Measurements from ENCODE around the gene RAD51B.

GRCh38 chr14:68593806-68594536 is 774.4 kb downstream of the RAD51B start:
- TF ChIP-seq CTCF (IDR thresholded peaks at IDR 0.05; ENCODE audit: low read length) (no peak), EZH2 (optimal IDR thresholded peaks at IDR 0.05; ENCODE audit: low read depth, low read length) (no peak), EZH2phosphoT487 (IDR thresholded peaks at IDR 0.05; ENCODE audit: low read length) (no peak)
